GM23248 (cell line): Measurements from ENCODE around the gene MMP17.

ENCODE experiments used
- EZH2 ChIP-seq: fragments of 200-600 bp; sonication (generic); IDR thresholded peaks from 2 replicates; pipeline ENCODE4 v1.6.1; 2018; ENCODE audit warnings: antibody characterized with exemption, mild to moderate bottlenecking; ENCODE audit not compliant: insufficient read depth, poor library complexity, severe bottlenecking
- EZH2phosphoT487 ChIP-seq: fragments of 200-600 bp; sonication (generic); IDR thresholded peaks from 2 replicates; pipeline ENCODE4 v1.6.1; 2018; ENCODE audit warnings: antibody characterized with exemption, moderate library complexity, mild to moderate bottlenecking, low read depth; ENCODE audit not compliant: insufficient read depth

GRCh38 chr12:131796411-131796736 lies 31.8 kb upstream of the MMP17 start:
- TF ChIP-seq EZH2: no peak
- no peak for TF ChIP-seq EZH2phosphoT487
